ENCODE measurements around the gene ADAM10.
A peak's percentile ranks its signal among the peaks of the same experiment; 100 is the strongest.
"Not testable (repeated sequence)": the region's sequence is repeated elsewhere in the genome, so short reads cannot be mapped to it uniquely, and the experiment has no call there.

Gene ADAM10, protein sequence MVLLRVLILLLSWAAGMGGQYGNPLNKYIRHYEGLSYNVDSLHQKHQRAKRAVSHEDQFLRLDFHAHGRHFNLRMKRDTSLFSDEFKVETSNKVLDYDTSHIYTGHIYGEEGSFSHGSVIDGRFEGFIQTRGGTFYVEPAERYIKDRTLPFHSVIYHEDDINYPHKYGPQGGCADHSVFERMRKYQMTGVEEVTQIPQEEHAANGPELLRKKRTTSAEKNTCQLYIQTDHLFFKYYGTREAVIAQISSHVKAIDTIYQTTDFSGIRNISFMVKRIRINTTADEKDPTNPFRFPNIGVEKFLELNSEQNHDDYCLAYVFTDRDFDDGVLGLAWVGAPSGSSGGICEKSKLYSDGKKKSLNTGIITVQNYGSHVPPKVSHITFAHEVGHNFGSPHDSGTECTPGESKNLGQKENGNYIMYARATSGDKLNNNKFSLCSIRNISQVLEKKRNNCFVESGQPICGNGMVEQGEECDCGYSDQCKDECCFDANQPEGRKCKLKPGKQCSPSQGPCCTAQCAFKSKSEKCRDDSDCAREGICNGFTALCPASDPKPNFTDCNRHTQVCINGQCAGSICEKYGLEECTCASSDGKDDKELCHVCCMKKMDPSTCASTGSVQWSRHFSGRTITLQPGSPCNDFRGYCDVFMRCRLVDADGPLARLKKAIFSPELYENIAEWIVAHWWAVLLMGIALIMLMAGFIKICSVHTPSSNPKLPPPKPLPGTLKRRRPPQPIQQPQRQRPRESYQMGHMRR

DNA sequence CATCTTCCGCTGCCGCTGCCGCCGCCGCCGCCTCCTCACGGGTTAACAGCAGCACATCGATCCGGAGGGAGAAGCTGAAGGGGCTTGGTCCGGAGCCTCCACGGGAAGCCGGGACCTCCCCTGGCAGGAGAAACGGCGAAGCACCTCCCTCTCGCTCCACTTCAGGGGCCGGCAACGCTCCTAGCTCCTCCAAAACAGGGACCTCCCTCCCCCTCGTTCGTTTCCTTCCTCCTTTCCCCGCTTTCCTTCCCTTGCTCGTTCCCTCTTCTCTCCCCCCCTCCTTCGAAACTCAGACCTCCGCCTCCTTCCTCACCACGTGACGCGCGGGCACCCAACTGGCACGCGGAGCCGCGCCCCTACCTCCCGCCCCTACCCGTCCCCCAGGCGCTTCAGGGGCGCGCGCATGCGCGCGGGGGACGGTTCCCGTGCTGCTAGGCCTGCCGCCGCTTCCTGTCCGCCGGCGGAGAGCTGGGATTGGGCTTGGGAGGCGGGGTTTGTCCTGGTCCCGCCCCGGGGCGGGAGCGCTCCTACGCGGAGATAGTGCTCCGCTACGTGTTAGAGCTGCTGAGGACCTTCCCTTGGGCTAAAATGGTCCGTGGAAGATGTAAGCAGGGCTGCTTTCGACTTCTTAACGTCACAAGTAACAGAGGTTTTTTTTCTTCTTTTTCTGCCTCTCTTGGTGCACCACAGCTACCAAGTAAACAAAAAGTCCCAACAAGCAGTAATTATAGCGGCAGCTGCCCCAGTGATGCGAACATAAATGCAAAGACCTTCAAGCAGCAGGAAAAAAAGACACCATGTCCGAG, at the start of gene ADAM10:
Gene ADAM10 (minus strand): TSS at position 176 of the 806 bp plus-strand sequence. CDS start 173 bp downstream, at position 3.
- DNase-seq: peak; percentile 100

DNA sequence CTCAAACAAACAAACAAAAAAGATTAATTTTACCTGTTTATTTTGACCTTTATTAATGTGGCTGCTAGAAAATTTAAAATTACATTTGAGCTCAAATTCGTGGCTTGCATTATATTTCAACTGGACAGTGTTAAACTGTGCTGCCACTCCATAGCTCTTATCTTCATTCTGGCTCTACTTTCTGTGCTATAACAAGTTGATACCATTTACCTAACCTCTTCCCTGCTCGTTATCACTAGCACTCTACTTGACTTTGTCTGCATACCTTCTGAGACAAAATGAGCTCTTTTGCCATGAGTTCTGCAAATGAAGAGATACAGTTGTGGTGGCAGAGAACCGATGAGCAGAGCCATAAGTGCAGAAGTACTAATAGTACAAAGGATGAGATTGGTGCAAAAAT, 48.0 kb upstream of the ADAM10 start:
- DNase-seq: no peak

DNA sequence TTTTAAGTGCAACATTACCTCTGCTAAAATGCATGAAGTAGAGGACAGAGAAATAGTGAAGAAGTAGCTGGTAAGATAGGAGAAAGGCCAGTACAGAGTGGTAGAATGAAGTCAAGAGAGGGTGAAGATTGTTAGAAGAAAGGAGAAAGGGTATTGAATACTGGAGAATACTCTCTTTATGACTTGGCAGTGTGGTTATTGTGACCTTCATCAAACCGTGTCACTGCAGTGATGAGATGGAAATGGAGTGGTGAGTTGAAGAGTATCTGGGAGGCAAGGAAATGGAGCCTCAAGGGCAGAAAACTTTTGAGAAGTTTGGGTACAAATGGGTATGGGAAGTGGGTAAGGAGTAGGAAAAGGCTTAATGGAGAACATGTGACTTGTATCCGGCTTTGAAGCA, 46.3 kb upstream of the ADAM10 start:
- no peak for DNase-seq

DNA sequence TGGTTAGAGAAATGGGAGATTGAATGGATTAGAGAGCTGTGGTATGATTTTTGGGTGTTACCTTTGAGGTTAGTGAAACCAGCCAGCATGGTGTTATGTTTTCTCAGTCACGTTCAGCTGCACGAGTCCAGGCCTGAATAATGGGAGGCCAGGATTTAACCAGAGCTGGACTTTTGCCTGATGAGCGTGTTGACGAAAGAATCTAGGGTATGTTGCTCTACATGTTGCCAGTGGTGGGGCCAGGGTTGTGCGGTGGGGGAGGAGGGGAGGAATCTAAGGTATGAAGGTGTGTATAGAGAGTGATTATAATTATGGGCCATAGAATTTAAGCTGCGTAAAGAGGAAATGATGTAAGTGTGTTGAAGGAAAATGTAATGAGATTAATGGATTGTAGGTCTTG, 44.4 kb upstream of the ADAM10 start:
- peak; percentile 100 for DNase-seq

DNA sequence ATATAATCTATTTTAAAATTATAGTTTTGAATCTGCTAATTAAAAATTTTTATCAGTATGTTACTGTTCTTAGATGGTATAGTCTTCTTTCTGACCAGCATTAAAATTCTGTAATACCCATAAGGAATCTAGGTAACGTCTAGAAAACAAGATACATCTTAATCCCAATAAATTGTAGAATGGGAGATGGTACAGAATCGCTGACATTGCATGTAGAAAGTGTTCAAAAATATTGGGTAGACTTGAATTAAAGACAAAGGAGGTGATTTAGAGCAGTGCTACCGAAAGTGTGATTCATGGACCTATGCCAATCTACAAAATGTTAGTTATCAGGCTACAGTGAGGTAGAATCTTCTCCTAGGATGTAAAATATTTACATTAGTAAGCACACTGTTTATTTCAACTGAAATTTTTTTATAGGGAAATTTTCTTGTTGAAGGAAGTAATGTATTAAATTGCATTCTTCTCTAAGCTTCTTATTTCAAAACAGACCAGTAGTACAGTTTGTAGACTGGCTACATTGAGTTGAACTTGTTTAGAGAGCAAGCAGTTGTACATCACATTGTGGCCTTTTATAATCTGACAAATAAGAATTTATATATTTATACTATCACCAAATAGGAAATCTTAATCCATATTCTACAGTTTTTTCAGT, 38.7 kb upstream of the ADAM10 start:
- no peak for DNase-seq

DNA sequence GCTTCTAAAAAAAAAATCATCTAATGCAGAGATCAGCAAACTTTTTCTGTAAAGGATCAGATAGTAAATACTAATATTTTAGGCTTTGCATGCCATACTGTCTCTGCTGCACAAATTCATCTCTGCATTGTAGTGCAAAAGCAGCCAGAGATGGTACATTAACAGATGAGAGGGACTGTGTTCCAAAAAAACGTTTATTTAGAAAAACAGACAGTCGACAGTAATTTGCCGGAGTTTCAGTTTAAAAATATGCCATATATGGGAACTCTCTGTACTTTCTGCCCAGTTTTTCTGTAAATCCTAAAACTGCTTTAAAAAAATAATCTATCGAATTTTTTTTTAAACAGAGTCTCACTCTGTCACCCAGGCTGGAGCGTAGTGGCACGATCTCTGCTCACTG, 35.8 kb upstream of the ADAM10 start:
- no peak for DNase-seq

DNA sequence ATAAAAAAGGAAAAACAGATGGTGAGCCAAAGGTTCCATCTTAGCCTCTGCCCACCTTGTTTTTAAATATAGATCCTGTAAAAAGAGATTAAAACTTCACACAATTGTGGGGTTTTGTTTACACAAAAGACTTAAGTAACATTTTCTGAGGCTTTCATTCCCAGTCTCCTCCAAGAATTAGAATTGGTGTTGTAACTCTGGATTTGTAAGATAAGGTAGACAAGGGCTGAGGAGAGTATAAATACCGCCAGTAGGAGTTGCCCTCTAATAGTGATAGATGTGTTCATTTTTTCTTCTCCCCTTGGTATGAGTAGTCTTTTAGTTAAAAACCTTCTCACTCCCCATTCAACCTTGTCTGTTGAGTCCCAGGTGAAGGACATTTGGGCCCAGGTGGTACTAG, 30.0 kb upstream of the ADAM10 start:
- peak; percentile 59 for DNase-seq

DNA sequence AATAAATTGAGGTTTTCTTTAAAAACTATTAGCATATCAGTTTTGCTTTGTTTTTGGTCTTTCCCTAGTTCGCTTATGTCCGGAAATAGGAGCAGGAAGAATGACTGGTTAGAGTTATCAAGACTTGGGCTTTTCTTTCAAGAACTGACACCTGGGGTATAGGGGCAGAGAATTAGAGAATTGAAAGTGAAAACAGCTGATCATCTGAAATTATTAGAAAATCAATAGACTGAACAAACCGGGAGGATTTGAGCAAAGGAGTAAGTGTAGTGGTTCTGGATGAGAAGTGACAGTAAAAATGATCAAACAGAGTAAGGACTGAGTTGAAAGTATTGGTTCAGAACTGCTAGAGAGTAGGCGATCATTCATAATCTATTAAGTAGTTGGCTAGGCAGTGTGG, 27.6 kb upstream of the ADAM10 start:
- DNase-seq: no peak

DNA sequence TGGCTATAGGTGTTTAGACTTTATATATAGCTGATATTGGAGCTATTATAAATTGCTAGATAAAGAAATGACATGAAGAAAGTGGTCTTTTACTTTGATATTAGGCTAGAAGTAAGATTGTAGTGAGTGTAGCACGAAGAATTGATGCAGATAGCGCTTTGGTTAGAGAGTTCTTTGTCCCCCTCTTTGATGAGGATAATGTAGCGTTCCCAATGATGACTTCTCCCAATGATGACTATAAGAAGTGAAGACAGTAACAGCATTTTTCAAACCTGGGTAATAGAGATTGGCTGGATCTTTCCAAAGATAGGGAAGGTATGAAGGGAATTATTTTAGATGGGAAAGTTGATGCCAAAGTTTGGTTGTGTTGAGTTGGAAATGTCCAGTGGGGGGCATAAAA, 25.9 kb upstream of the ADAM10 start:
- DNase-seq: no peak

DNA sequence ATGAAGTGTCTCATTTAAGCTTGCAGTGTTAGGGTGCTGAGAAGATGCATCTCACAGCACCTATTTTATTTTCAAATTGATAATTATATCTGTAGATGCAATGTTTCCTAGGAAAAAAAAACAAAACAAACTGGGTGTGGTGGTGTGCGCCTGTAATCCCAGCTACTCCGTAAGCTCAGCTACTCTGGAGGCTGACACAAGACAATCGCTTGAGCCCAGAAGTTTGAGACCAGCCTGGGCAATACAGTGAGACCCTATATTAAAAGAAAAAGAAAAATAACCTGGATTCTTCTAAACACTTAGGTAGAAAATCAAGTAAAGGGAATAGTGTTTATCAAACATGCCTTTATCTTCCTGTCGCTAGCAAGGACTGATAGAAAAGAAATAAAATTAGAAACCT, 23.5 kb upstream of the ADAM10 start:
- no peak for DNase-seq

DNA sequence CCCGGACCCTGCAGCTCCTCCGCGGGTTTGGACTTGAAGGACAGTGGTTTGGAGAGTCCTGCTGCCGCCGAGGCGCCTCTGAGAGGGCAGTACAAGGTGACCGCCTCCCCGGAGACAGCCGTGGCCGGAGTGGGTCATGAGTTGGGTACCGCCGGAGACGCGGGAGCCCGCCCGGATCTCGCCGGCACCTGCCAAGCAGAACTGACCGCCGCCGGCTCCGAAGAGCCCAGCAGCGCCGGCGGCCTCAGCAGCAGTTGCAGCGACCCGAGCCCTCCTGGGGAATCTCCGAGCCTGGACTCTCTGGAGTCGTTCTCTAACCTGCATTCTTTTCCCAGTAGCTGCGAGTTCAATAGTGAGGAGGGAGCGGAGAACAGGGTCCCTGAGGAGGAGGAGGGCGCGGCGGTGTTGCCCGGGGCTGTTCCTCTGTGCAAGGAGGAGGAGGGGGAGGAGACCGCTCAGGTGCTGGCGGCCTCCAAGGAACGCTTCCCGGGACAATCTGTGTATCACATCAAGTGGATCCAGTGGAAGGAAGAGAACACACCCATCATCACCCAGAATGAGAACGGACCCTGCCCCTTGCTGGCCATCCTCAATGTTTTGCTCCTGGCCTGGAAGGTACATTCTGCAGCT, 22.2 kb upstream of the ADAM10 start:
- peak; percentile 19 for DNase-seq

DNA sequence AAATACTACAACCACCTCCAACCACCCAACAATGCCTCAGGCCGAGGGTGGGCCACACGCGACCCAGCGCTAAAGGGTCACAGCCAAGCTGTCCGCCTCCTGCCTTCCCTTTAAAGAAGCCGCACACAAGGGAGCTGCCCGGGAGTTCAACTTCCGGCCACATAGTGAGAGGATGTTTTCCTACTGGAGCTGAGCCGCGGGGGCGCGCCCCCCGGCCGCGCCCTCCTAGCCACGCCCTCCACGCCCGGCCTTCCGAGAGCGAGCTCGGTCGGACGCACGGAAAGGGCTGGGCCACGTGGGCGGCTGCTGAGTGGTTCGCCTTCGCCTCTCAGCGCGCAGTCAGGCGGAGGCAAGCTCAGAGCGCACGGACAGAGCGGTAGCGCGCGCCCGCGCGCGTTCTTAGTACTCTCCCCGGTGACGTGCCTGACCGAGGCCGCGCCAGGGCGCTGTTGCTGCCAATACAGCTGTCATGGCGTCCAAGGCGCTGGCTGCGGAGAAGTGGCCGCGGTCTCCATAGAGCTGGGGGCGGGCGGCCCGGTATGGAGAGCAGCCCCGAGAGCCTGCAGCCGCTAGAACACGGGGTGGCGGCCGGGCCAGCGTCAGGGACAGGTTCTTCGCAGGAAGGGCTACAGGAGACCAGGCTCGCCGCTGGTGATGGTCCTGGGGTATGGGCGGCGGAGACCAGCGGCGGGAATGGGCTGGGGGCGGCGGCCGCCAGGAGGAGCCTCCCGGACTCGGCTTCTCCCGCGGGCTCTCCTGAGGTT, 21.5 kb upstream of the ADAM10 start, which contains the start of gene MINDY2:
Gene MINDY2 (plus strand): TSS at position 446 of the 764 bp plus-strand sequence. CDS start 94 bp downstream, at position 540.
- DNase-seq: peak; percentile 100

DNA sequence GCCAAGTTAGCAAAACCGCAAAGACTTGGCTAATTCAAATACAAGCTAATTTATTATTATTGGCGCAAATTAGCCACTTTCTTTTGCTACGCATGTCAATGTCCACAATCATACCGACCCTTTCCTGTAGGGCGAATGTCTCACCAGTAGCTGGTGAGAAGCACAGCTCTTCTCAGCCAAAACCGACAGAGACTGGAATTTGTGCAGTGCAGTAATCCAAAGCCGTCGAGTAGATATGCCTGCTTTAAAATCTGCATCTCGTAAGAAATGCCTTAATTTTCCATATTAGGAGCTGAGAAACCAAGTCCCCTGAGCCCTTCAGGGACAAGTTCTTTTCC, 21.0 kb upstream of the ADAM10 start:
- peak; percentile 72 for DNase-seq

DNA sequence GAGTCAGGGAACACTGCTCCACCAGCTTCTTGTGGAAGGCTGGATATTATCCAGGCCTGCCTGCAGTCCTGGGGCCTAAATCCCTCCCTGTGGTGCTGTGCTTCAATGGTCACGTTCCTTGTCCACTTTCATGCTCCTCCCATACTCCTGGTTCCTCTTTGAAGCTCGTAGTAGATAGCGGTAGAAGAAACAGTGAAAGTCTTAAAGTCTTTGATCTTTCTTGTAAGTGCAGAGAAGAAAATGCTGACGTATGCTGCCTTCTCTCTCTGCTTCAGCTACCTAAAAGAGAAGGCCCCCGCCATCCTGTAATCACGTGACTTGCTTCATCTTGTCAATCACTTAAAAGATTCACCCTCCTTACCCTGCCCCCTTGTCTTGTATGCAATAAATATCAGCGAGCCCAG, 19.1 kb upstream of the ADAM10 start:
- DNase-seq: not testable (repeated sequence)

DNA sequence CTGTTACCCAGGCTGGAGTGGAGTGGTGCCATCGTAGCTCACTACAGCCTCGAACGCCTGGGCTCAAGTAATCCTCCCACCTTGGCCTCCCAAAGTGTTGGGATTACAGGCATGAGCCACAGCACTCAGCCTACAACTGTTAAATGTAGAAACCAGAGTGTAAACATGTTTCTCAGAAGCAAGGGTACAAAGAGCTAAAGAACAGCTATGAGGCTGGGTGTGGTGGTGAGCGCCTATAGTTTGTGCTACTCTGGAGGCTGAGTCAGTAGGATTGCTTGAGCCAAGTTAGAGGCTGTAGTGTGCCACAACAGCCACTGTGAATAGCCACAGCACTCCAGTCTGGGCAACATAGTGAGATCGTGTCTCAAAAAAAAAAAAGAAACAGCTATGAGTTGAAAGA, 16.8 kb upstream of the ADAM10 start:
- no peak for DNase-seq

DNA sequence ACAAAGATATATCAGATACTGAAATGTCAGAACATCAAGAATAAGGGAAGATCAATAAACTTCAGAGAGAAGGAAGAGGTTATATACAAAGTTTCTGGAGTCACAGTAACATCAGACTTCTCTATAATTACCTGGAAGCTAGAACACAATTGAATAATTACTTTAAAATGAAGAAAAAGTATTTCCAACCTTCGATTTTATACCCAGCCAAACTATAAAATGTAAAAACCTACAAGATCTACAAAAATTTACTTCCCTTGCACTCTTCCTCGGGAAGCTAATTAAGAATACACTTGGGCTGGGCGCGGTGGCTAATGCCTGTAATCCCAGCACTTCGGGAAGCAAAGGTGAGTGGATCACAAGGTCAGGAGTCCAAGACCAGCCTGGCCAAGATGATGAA, 15.0 kb upstream of the ADAM10 start:
- DNase-seq: no peak

DNA sequence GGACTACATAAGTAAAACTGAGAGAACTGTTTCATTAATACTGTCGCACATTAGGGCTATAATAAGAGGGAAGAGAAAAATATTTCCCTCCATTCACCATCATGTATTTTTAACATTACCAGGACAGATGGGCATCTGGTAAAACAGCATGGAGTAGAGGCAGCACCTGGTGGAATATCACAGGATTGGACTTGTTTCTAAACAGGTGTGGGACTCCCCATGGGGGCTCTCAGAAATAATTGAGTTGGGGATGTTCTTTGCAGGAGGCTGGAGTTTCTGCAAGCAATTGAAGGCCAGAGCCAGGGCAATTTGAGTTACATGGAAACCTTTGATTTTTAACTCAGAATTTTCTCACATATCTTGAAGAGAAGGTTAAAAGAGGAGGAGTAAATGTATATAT, 13.2 kb upstream of the ADAM10 start:
- DNase-seq: no peak

DNA sequence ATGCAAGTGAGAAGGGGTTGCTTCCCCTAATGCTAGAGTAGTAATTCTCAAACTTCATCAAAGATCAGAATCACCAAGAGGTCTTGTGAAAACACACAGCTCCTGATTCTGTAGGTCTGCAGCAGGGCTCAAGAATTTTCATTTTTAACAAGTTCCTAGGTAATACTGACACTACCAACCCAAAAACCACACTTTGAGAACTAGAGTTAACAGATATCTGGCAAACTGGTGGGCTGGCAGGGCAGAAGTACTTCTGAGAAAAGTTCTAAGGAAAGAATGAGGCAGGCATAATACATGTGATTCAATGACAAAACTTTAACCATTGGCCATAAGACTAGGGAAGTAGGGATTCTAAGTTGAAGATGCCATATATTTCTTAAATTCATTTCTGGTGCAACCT, 12.8 kb upstream of the ADAM10 start:
- DNase-seq: no peak

DNA sequence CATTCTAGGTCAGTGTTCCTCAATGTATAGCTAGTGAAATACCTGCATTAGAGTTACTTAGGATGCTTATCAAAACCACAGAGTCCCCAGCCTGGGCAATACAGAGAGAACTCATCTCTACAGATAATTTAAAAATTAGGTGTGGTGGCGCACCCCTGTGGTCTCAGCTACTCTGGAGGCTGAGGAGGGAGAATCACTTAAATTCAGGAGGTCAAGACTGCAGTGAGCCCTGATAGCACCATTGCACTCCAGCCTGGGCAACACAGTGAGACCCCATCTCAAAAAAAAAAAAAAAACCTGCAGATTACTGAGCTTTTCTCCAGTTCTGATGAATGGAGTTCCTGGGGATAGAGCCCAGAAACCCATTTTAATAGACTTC, 11.5 kb upstream of the ADAM10 start:
- DNase-seq: no peak

DNA sequence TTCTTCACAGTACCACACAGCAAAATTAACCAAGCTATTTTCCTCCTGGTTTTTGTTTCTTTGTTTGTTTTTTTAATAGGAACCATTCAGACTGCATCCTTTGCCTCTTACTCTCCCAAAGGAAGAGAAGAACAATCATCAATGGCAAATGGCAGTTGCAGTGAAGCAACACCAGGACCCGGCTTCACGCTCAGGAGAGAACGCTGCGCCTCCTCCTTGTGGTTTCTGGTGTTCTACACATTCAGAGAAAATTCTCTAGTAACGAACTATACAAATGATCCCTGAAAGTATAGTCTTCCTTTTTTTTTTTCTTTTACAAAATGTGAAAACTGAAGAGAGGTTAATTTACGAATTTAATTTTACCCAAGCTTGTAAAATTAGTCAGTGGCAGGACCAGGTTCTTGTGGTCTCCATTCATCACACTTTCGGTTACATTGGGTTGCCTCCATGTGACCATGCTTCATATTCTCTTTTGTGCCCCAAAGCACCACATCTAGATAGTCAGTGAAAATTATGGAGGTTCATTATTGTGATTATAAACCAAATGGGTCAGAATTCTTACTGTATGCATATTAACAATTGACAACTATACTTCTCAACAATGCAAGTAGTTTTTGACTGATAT, 11.0 kb upstream of the ADAM10 start:
- no peak for DNase-seq

DNA sequence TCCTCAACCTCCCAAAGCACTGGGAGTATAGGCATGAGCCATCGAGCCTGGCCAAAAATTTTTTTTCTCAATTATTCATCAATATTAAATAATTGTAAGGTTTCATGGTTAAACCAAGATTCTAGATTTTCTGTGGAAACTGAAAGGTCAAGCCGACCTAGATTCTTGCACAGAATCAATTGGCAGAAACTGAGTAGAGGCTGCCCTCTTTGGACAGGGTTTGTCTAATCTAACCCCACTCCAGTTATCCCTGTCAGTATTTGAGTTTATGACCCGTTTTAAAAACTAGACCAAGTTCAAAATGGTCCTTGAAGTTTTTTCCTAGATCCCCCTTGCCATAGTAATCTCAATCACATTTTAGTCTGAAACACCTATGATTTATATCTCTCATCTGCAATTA, 8.6 kb upstream of the ADAM10 start:
- no peak for DNase-seq

All from NCI-H226 (cell line).